HepG2 (cell line): ENCODE measurements around the gene HS3ST3B1. TPM values are rescaled to one million over a fixed set of nuclear protein-coding genes. Genes with fewer than 3 reads are reported as not detected.
A peak's percentile ranks its signal among the peaks of the same experiment; 100 is the strongest.

Experiments used
- E2F2 ChIP-seq: sonication (generic); formaldehyde crosslinking; IDR thresholded peaks from 2 replicates; pipeline ENCODE4 v1.4.0; 2020; ENCODE audit warnings: missing genetic modification reagents, borderline replicate concordance
- HMG20A ChIP-seq: IDR thresholded peaks from 2 replicates; pipeline ENCODE4 v1.6.1; 2016; ENCODE audit warnings: borderline replicate concordance
- IKZF5 ChIP-seq: IDR thresholded peaks from 2 replicates; pipeline ENCODE4 v1.6.1; 2018; ENCODE audit warnings: missing genetic modification reagents, mild to moderate bottlenecking, missing compliant biosample characterization
- MTF2 ChIP-seq: sonication (generic); formaldehyde crosslinking; IDR thresholded peaks from 2 replicates; pipeline ENCODE4 v1.5.0; 2020; ENCODE audit warnings: missing genetic modification reagents, borderline replicate concordance
- RNF219 ChIP-seq: sonication (generic); formaldehyde crosslinking; IDR thresholded peaks from 2 replicates; pipeline ENCODE4 v1.5.0; 2020; ENCODE audit warnings: mild to moderate bottlenecking, missing genetic modification reagents
- SNAPC4 ChIP-seq: sonication (generic); formaldehyde crosslinking; IDR thresholded peaks from 2 replicates; pipeline ENCODE4 v1.4.0; 2020; ENCODE audit warnings: mild to moderate bottlenecking, missing genetic modification reagents
- SP1 ChIP-seq, 2 experiments: fragments of 450-650 bp in 1 of 2; sonication (generic) in 1 of 2; formaldehyde crosslinking in 1 of 2; IDR thresholded peaks; 2 replicates each; pipeline versions ENCODE4 v1.4.0 to v1.6.1; 2016 to 2020; ENCODE audit warnings: missing genetic modification reagents in 1 of 2
- SRF ChIP-seq: IDR thresholded peaks from 2 replicates; pipeline ENCODE4 v1.6.1; 2011; ENCODE audit warnings: mild to moderate bottlenecking, low read depth, low read length, moderate library complexity
- ZBTB26 ChIP-seq: IDR thresholded peaks from 2 replicates; pipeline ENCODE4 v1.6.1; 2016; ENCODE audit warnings: missing compliant biosample characterization, missing genetic modification reagents, borderline replicate concordance
- ZNF18 ChIP-seq: sonication (generic); formaldehyde crosslinking; IDR thresholded peaks from 2 replicates; pipeline ENCODE4 v1.8.0; 2022; ENCODE audit warnings: mild to moderate bottlenecking, missing genetic modification reagents; ENCODE audit not compliant: insufficient replicate concordance
- ZNF30 ChIP-seq: sonication (generic); formaldehyde crosslinking; IDR thresholded peaks from 2 replicates; pipeline ENCODE4 v1.5.0; 2020; ENCODE audit warnings: mild to moderate bottlenecking, missing genetic modification reagents
- ZNF549 ChIP-seq: sonication (generic); formaldehyde crosslinking; IDR thresholded peaks from 2 replicates; pipeline ENCODE4 v1.5.0; 2020; ENCODE audit warnings: missing genetic modification reagents
- ZNF644 ChIP-seq: IDR thresholded peaks from 2 replicates; pipeline ENCODE4 v1.6.1; 2016; ENCODE audit warnings: low read depth
- ZNF703 ChIP-seq: sonication (generic); formaldehyde crosslinking; IDR thresholded peaks from 2 replicates; pipeline ENCODE4 v1.5.1; 2020; ENCODE audit warnings: missing genetic modification reagents, mild to moderate bottlenecking, moderate library complexity, borderline replicate concordance
- polyA plus RNA-seq, 8 experiments: library from polyadenylated mRNA; depleted of rRNA in 3 of 8; stranded (reverse) in 7 of 8; unstranded in 1 of 8; fragments of >200 nt; fragmentation: Illumina TruSeq in 4 of 8; extraction: Trizol in 4 of 8; gene quantifications; 2 replicates each; pipeline versions ENCODE4 v1.2.1 to v1.2.3, GENCODE V29; 2011 to 2016; ENCODE audit warnings: low read depth in 4 of 8, missing spikeins in 1 of 8, mixed read lengths in 1 of 8; ENCODE audit not compliant: insufficient read depth in 1 of 8
- total RNA-seq, 5 experiments: library from RNA; depleted of rRNA; stranded (reverse); fragments of >200 nt; fragmentation: Illumina TruSeq; extraction: Trizol; gene quantifications; 2 replicates each; pipeline ENCODE4 v1.2.3, GENCODE V29; 2016; ENCODE audit warnings: low read depth in 1 of 5

The HS3ST3B1 gene
- total and polyA plus RNA-seq, 2 of the 13 experiments (the other 11 are each of a cell fraction or from before 2014, with no cell fraction given): 15.7 to 39.5 TPM

DNA sequence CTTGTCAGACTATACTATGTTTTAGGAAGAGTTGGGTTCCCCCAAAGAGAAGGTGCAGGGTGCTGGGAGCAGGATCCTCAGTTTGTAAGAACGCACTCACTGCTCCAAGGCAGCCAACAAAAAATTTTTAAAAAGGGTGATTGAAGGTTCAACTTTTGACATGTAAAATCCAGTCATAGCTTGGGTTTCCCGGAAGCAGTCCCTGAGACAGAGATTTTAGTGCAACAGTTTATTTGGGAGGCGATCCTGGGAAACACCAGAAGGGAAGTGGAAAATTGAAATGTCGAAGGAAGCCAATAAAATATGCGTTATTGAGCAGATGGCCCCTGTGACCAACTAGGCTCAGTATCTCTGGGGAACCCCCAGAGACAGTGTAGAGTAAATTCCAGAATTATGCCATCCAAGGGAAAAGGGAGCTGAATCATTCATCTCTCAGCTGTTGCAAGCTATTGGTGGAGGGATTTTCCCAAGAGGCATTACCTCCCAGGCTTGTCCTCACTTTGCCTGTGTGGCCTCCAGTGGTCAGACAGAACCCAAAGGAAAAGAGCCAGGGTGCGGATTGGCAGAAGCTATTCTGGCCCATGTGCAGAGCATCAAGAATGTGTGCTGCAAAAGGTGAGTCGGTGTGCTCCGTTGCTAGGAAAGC is 72.9 kb downstream of the HS3ST3B1 start (continued):
- TF ChIP-seq ZNF703 (CRISPR knock-in tag) (no peak), RNF219 (CRISPR knock-in tag) (no peak), E2F2 (no peak), ZNF30 (no peak), MTF2 (CRISPR knock-in tag) (no peak), SRF (no peak), IKZF5 (no peak; the same call in 1 of the 2 replicates), ZBTB26 (CRISPR knock-in tag) (no peak), SNAPC4 (no peak), ZNF644 (CRISPR knock-in tag) (peak; percentile 50), SP1 (IDR thresholded peaks at IDR 0.05) (no peak), SP1 (CRISPR knock-in tag; IDR thresholded peaks at IDR 0.05) (no peak), HMG20A (CRISPR knock-in tag) (peak; percentile 43; the same call in 1 of the 2 replicates), ZNF18 (CRISPR knock-in tag) (no peak), ZNF549 (CRISPR knock-in tag) (no peak)
